ENCODE results near the gene RAET1G.

Gene RAET1G

GRCh38 chr6:149898966-149899365, 24.0 kb downstream of the RAET1G start:
- no peak overlapping the region for H3K27ac ChIP-seq
- H3K79me2 ChIP-seq (ENCODE audit: insufficient read depth, low read depth), result no peaks in the 10 kb centered on the region
- H2AFZ ChIP-seq (ENCODE audit: low read depth), result no peak overlapping the region

GRCh38 chr6:149897855-149898744, 24.8 kb downstream of the RAET1G start, which contains the start of gene RAET1E:
Gene RAET1E, minus strand, starts transcription at chr6:149898113. Its CDS starts 7,212 bp downstream, at chr6:149890901.
- Histone ChIP-seq H3K79me2 (ENCODE audit: insufficient read depth, low read depth) (no peaks in the 10 kb centered on the region), H2AFZ (ENCODE audit: low read depth) (no peak within 1 kb of the TSS), H4K20me1 (ENCODE audit: insufficient read depth) (no peaks in the 10 kb centered on the region), H3K4me2 (no peak within 1 kb of the TSS), H3K36me3 (ENCODE audit: insufficient read depth) (no peaks in the 10 kb centered on the region), H3K4me3 (IDR thresholded peaks at IDR 0.05; ENCODE audit: insufficient read depth, low read depth, low read length) (no peak within 1 kb of the TSS), H3K27ac (no peak within 1 kb of the TSS), H3K9ac (no peak within 1 kb of the TSS), H3K27me3 (ENCODE audit: insufficient read depth, low read depth) (no peaks in the 10 kb centered on the region), H3K4me1 (ENCODE audit: low read depth, poor library complexity, severe bottlenecking) (no peaks in the 10 kb centered on the region)
- TF ChIP-seq CTCF (conservative IDR thresholded peaks at IDR 0.05; ENCODE audit: low read depth, low read length), result no peak

More at GRCh38 chr6:149898966-149899365, 24.0 kb downstream of the RAET1G start:
- Histone ChIP-seq H4K20me1 (ENCODE audit: insufficient read depth) (no peaks in the 10 kb centered on the region), H3K4me2 (no peak overlapping the region), H3K27me3 (ENCODE audit: insufficient read depth, low read depth) (no peaks in the 10 kb centered on the region), H3K4me3 (IDR thresholded peaks at IDR 0.05; ENCODE audit: insufficient read depth, low read depth, low read length) (no peak overlapping the region), H3K9ac (no peak overlapping the region), H3K36me3 (ENCODE audit: insufficient read depth) (no peaks in the 10 kb centered on the region), H3K4me1 (ENCODE audit: low read depth, poor library complexity, severe bottlenecking) (no peaks in the 10 kb centered on the region)
- no peak for TF ChIP-seq CTCF (conservative IDR thresholded peaks at IDR 0.05; ENCODE audit: low read depth, low read length)

GRCh38 chr6:149897015-149897697, 25.8 kb downstream of the RAET1G start:
- Histone ChIP-seq H2AFZ (ENCODE audit: low read depth) (no peak overlapping the region), H3K9ac (no peak overlapping the region), H4K20me1 (ENCODE audit: insufficient read depth) (no peaks in the 10 kb centered on the region), H3K27ac (no peak overlapping the region), H3K36me3 (ENCODE audit: insufficient read depth) (no peaks in the 10 kb centered on the region), H3K4me3 (IDR thresholded peaks at IDR 0.05; ENCODE audit: insufficient read depth, low read depth, low read length) (no peak overlapping the region), H3K79me2 (ENCODE audit: insufficient read depth, low read depth) (no peaks in the 10 kb centered on the region), H3K27me3 (ENCODE audit: insufficient read depth, low read depth) (no peaks in the 10 kb centered on the region), H3K4me1 (ENCODE audit: low read depth, poor library complexity, severe bottlenecking) (no peaks in the 10 kb centered on the region), H3K4me2 (no peak overlapping the region)
- TF ChIP-seq CTCF (conservative IDR thresholded peaks at IDR 0.05; ENCODE audit: low read depth, low read length), result no peak

GRCh38 chr6:149896491-149896890, 26.4 kb downstream of the RAET1G start:
- no peak overlapping the region for H3K4me2 ChIP-seq
- no peaks in the 10 kb centered on the region for H3K36me3 ChIP-seq (ENCODE audit: insufficient read depth)
- no peaks in the 10 kb centered on the region for H3K79me2 ChIP-seq (ENCODE audit: insufficient read depth, low read depth)
- H3K9ac ChIP-seq, result no peak overlapping the region
- no peaks in the 10 kb centered on the region for H3K27me3 ChIP-seq (ENCODE audit: insufficient read depth, low read depth)
- no peak overlapping the region for H2AFZ ChIP-seq (ENCODE audit: low read depth)
- H3K4me1 ChIP-seq (ENCODE audit: low read depth, poor library complexity, severe bottlenecking), result no peaks in the 10 kb centered on the region
- H3K4me3 ChIP-seq (IDR thresholded peaks at IDR 0.05; ENCODE audit: insufficient read depth, low read depth, low read length), result no peak overlapping the region
- TF ChIP-seq CTCF (conservative IDR thresholded peaks at IDR 0.05; ENCODE audit: low read depth, low read length), result no peak
- H4K20me1 ChIP-seq (ENCODE audit: insufficient read depth), result no peaks in the 10 kb centered on the region
- H3K27ac ChIP-seq, result no peak overlapping the region
